A549 (cell line): ENCODE measurements around the gene ASF1B. TPM values are rescaled to one million over a fixed set of nuclear protein-coding genes. Genes with fewer than 3 reads are reported as not detected.

Experiments used
- ATAC-seq, 2 experiments: fragments of 200-7000 bp in 1 of 2; fragments of >200 bp in 1 of 2; cut with Nextera tagmentation in 1 of 2; cut with Tn5 transposase in 1 of 2; 3 replicates each; pipeline versions ENCODE4 v1.8.0 to v1.9.1; 2018 to 2020; ENCODE audit warnings: mild to moderate bottlenecking in 1 of 2, moderate library complexity in 1 of 2
- CTCF ChIA-PET: fragments of 300-600 bp; sonication (Branson Sonifier 250); formaldehyde crosslinking; extraction: SDS; loops from one replicate; lab custom pipeline; 2021; ENCODE audit warnings: antibody characterized with exemption, inconsistent platforms; lab: Yijun Ruan, JAX
- POLR2A ChIA-PET: fragments of 350-600 bp; formaldehyde crosslinking; extraction: SDS; loops from one replicate; lab custom pipeline; 2021; ENCODE audit warnings: antibody characterized with exemption, inconsistent platforms; lab: Yijun Ruan, JAX
- DNase-seq, 2 experiments: peaks; one replicate each; pipeline versions ENCODE4 v3.0.0 to v3.0.0-alpha.2; 2011 to 2016; ENCODE audit warnings: low read depth in 1 of 2, low spot score in 1 of 2
- FAIRE-seq: peaks from 2 replicates; lab custom pipeline; 2011; peaks lifted over from hg19 to GRCh38; lab: Jason Lieb, UNC
- H3K27ac ChIP-seq, 2 experiments: fragments of >200 bp; sonication (Bioruptor Twin); formaldehyde crosslinking; 3 replicates each; pipeline ENCODE4 v1.5.1; 2016 to 2017
- H3K4me1 ChIP-seq: fragments of >200 bp; sonication (Bioruptor Twin); formaldehyde crosslinking; 3 replicates; pipeline ENCODE4 v1.6.1; 2016
- H3K4me2 ChIP-seq: fragments of >200 bp; sonication (Bioruptor Twin); formaldehyde crosslinking; 3 replicates; pipeline ENCODE4 v1.6.1; 2016
- H3K4me3 ChIP-seq: fragments of >200 bp; sonication (Bioruptor Twin); formaldehyde crosslinking; 3 replicates; pipeline ENCODE4 v1.5.1; 2016
- H3K9me3 ChIP-seq: fragments of >200 bp; sonication (Bioruptor Twin); formaldehyde crosslinking; 3 replicates; pipeline ENCODE4 v1.6.1; 2016
- ATOH8 ChIP-seq: fragments of 250-450 bp; sonication (Bioruptor Pico); IDR thresholded peaks from 2 replicates; pipeline ENCODE4 v1.5.0; 2020; ENCODE audit warnings: low read depth, mild to moderate bottlenecking, moderate library complexity
- BCL3 ChIP-seq: fragments of >200 bp; sonication (Bioruptor Twin); formaldehyde crosslinking; IDR thresholded peaks from 3 replicates; pipeline ENCODE4 v1.6.1; 2016
- CHD2 ChIP-seq: fragments of 150-350 bp; IDR thresholded peaks from 2 replicates; pipeline ENCODE4 v1.6.1; 2014; ENCODE audit warnings: low read length; ENCODE audit not compliant: partially characterized antibody
- CHD4 ChIP-seq: fragments of 200-600 bp; sonication (generic); IDR thresholded peaks from 2 replicates; pipeline ENCODE4 v1.6.1; 2016; ENCODE audit warnings: antibody characterized with exemption, mild to moderate bottlenecking, borderline replicate concordance
- EP300 ChIP-seq, 2 experiments: fragments of >200 bp; sonication (Bioruptor Twin); formaldehyde crosslinking; IDR thresholded peaks; 2 replicates in 1 of 2; 3 replicates in 1 of 2; pipeline ENCODE4 v1.6.1; 2016 to 2017
- FOSB ChIP-seq: fragments of 250-450 bp; sonication (Bioruptor Pico); IDR thresholded peaks from 2 replicates; pipeline ENCODE4 v1.5.0; 2020; ENCODE audit warnings: mild to moderate bottlenecking, moderate library complexity
- HOXA7 ChIP-seq: fragments of 250-450 bp; sonication (Bioruptor Pico); IDR thresholded peaks from 2 replicates; pipeline ENCODE4 v1.5.0; 2020; ENCODE audit warnings: mild to moderate bottlenecking, moderate library complexity
- HOXB13 ChIP-seq: fragments of 250-450 bp; sonication (Bioruptor Pico); IDR thresholded peaks from 2 replicates; pipeline ENCODE4 v1.5.0; 2020; ENCODE audit warnings: low read depth, mild to moderate bottlenecking, moderate library complexity
- HOXB5 ChIP-seq: fragments of 250-450 bp; sonication (Bioruptor Pico); IDR thresholded peaks from 2 replicates; pipeline ENCODE4 v1.5.0; 2020; ENCODE audit warnings: mild to moderate bottlenecking, moderate library complexity
- MYC ChIP-seq: IDR thresholded peaks from 2 replicates; pipeline ENCODE4 v1.6.1; 2012; ENCODE audit warnings: mild to moderate bottlenecking, inconsistent platforms, low read length, improper control_type of control experiment, borderline replicate concordance
- NFE2L2 ChIP-seq: fragments of 150-350 bp; conservative IDR thresholded peaks from 2 replicates; pipeline ENCODE4 v1.6.1; 2014; ENCODE audit warnings: low read length
- NR3C1 ChIP-seq: fragments of >200 bp; sonication (Bioruptor Twin); formaldehyde crosslinking; IDR thresholded peaks from 3 replicates; pipeline ENCODE4 v1.6.1; 2017
- PBX3 ChIP-seq: IDR thresholded peaks from 2 replicates; pipeline ENCODE4 v1.6.1; 2012
- PHF8 ChIP-seq: fragments of 200-600 bp; sonication (generic); IDR thresholded peaks from 2 replicates; pipeline ENCODE4 v1.6.1; 2016; ENCODE audit warnings: low read depth, mild to moderate bottlenecking, antibody characterized with exemption, moderate library complexity, borderline replicate concordance
- POLR2A ChIP-seq: IDR thresholded peaks from 2 replicates; pipeline ENCODE4 v1.6.1; 2012; ENCODE audit warnings: mild to moderate bottlenecking, low read length
- RAD21 ChIP-seq, 2 experiments: fragments of >200 bp in 1 of 2; sonication (Bioruptor Twin) in 1 of 2; formaldehyde crosslinking in 1 of 2; IDR thresholded peaks in 1 of 2; conservative IDR thresholded peaks in 1 of 2; 2 replicates in 1 of 2; 3 replicates in 1 of 2; pipeline ENCODE4 v1.6.1; 2012 to 2018; ENCODE audit warnings: inconsistent platforms in 1 of 2
- RNF2 ChIP-seq: fragments of 200-600 bp; sonication (generic); IDR thresholded peaks from 2 replicates; pipeline ENCODE4 v1.6.1; 2016; ENCODE audit warnings: low read depth, mild to moderate bottlenecking, antibody characterized with exemption, moderate library complexity, borderline replicate concordance
- TFCP2L1 ChIP-seq: fragments of 250-450 bp; sonication (Bioruptor Pico); IDR thresholded peaks from 2 replicates; pipeline ENCODE4 v1.5.0; 2021; ENCODE audit warnings: mild to moderate bottlenecking
- ZNF302 ChIP-seq: fragments of 250-450 bp; sonication (Bioruptor Pico); IDR thresholded peaks from 2 replicates; pipeline ENCODE4 v1.9.0; 2021; ENCODE audit warnings: inconsistent platforms, mild to moderate bottlenecking, moderate library complexity
- WGBS: methylation state at CpG from one replicate; pipeline ENCODE4 v1.1.6; 2017; ENCODE audit errors: missing lambda C conversion rate; 5-methylcytosine and 5-hydroxymethylcytosine counted together
- polyA plus RNA-seq, 4 experiments: library from polyadenylated mRNA; depleted of rRNA in 3 of 4; stranded (reverse); fragments of >200 nt; fragmentation: RNase III in 1 of 4; extraction: RNeasy Plus Mini Kit Qiagen cat#74134 plus additional on column Dnase treatment in 1 of 4; gene quantifications; 2 replicates in 3 of 4; 3 replicates in 1 of 4; pipeline ENCODE4 v1.2.3, GENCODE V29; 2011 to 2017
- TF ChIP-seq, protein P1 (sequence below): fragments of 200-600 bp; sonication (generic); IDR thresholded peaks from 2 replicates; pipeline ENCODE4 v1.6.1; 2016; ENCODE audit warnings: antibody characterized with exemption, mild to moderate bottlenecking, moderate library complexity
- TF ChIP-seq, protein P2 (sequence below): IDR thresholded peaks from 2 replicates; pipeline ENCODE4 v1.6.1; 2012; ENCODE audit warnings: low read depth, borderline replicate concordance
- TF ChIP-seq, protein P3 (sequence below): fragments of 450-650 bp; IDR thresholded peaks from 2 replicates; pipeline ENCODE4 v1.6.1; 2014; ENCODE audit warnings: antibody characterized with exemption

The ASF1B gene
- polyA plus RNA-seq, 2 of the 4 experiments (the other 2 are of a cell fraction), result 12.1 to 46.2 TPM

- DNase-seq, result no peak
- no peaks in the 10 kb centered on the region for H3K9me3 ChIP-seq
- peak overlapping the region; percentile 95 for H3K4me2 ChIP-seq
- TF ChIP-seq PHF8 (0 out of 2 replicates have a peak, but pooled peaks have one; percentile 21), BCL3 (no peak)
- H3K4me3 ChIP-seq, result peak overlapping the region; percentile 62
- peak overlapping the region; percentile 66 to 93 for H3K27ac ChIP-seq
- CTCF ChIA-PET, result interaction anchor here (0.6 to 2.5 kb wide), 49 partner anchors 10 to 344 kb away, joined by 3 to 24 read pairs (median 4); partner anchors contain the start of genes ADGRE5, MISP3, PKN1 and PRKACA
- no peak for FAIRE-seq
- POLR2A ChIA-PET, result interaction anchor here (0.6 to 1.0 kb wide), 6 partner anchors 13 to 282 kb away, joined by 3 to 8 read pairs (median 3); partner anchors contain the start of genes MISP3 and PRKACA
- ATAC-seq, result no peak
- H3K4me1 ChIP-seq, result peaks cover 11% of the 10 kb centered on the region; the same call in 2 of the 3 replicates
- WGBS, result 0% methylated on average over 7 of the region's 38 CpGs
These were observed 342 bp downstream of the ASF1B start for GRCh38 chr19:14135985-14136508.

DNA sequence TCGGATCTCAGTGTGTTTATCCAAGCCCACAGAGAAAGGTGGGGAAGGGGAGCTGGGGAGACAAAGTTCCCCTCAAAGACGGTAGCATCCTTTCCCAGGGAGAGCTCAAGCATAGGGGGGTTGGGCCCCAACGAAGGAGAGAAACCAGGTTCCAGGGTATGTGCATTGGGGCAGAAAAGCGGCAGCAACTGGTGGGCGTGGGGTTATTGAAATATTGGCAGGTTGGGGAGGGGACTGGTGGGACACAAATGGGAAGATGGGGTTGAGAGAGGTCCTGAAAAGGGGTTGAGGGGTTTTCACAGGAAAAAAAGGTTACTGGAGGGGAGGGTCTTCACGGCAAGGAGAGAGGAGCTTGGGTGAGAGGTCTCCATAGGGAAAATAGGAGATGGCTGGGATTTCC, 1.0 kb downstream of the ASF1B start:
- ATAC-seq, result no peak
- TF ChIP-seq, protein P1, sequence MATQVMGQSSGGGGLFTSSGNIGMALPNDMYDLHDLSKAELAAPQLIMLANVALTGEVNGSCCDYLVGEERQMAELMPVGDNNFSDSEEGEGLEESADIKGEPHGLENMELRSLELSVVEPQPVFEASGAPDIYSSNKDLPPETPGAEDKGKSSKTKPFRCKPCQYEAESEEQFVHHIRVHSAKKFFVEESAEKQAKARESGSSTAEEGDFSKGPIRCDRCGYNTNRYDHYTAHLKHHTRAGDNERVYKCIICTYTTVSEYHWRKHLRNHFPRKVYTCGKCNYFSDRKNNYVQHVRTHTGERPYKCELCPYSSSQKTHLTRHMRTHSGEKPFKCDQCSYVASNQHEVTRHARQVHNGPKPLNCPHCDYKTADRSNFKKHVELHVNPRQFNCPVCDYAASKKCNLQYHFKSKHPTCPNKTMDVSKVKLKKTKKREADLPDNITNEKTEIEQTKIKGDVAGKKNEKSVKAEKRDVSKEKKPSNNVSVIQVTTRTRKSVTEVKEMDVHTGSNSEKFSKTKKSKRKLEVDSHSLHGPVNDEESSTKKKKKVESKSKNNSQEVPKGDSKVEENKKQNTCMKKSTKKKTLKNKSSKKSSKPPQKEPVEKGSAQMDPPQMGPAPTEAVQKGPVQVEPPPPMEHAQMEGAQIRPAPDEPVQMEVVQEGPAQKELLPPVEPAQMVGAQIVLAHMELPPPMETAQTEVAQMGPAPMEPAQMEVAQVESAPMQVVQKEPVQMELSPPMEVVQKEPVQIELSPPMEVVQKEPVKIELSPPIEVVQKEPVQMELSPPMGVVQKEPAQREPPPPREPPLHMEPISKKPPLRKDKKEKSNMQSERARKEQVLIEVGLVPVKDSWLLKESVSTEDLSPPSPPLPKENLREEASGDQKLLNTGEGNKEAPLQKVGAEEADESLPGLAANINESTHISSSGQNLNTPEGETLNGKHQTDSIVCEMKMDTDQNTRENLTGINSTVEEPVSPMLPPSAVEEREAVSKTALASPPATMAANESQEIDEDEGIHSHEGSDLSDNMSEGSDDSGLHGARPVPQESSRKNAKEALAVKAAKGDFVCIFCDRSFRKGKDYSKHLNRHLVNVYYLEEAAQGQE, result no peak
- TF ChIP-seq PHF8 (no peak), FOSB (CRISPR knock-in tag) (no peak), POLR2A (no peak), CHD4 (no peak), HOXA7 (CRISPR knock-in tag) (no peak), NFE2L2 (no peak), HOXB5 (CRISPR knock-in tag) (no peak)
- TF ChIP-seq, protein P2, sequence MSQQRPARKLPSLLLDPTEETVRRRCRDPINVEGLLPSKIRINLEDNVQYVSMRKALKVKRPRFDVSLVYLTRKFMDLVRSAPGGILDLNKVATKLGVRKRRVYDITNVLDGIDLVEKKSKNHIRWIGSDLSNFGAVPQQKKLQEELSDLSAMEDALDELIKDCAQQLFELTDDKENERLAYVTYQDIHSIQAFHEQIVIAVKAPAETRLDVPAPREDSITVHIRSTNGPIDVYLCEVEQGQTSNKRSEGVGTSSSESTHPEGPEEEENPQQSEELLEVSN, result no peak
- FAIRE-seq, result no peak
- Histone ChIP-seq H3K9me3 (no peaks in the 10 kb centered on the region), H3K4me1 (peaks cover 11% of the 10 kb centered on the region; the same call in 2 of the 3 replicates), H3K4me3 (peak overlapping the region; percentile 62), H3K4me2 (peak overlapping the region; percentile 95), H3K27ac (peak overlapping the region; percentile 66 to 93; a peak in 4 of 6 replicates)
- POLR2A ChIA-PET, result no interaction called here
- 30% methylated on average over 6 of the region's 6 CpGs for WGBS
- CTCF ChIA-PET, result interaction anchor here (0.8 to 2.5 kb wide), 4 partner anchors 9 to 345 kb away, joined by 3 to 24 read pairs (median 6); partner anchors contain the start of gene MISP3
- no peak for DNase-seq

GRCh38 chr19:14127929-14128509, 8.4 kb downstream of the ASF1B start:
- POLR2A ChIA-PET, result no interaction called here
- TF ChIP-seq EP300 (IDR thresholded peaks at IDR 0.05) (no peak), CHD2 (no peak), TFCP2L1 (no peak), ATOH8 (no peak), RNF2 (no peak), RAD21 (conservative IDR thresholded peaks at IDR 0.05 in 1 of 2, IDR thresholded peaks at IDR 0.05 in 1 of 2) (no peak), PBX3 (no peak), FOSB (CRISPR knock-in tag) (no peak), MYC (no peak), PHF8 (no peak), CHD4 (no peak), POLR2A (no peak), ZNF302 (CRISPR knock-in tag) (no peak), NR3C1 (no peak), HOXB13 (CRISPR knock-in tag) (no peak), HOXB5 (CRISPR knock-in tag) (no peak)
- TF ChIP-seq, protein P3, sequence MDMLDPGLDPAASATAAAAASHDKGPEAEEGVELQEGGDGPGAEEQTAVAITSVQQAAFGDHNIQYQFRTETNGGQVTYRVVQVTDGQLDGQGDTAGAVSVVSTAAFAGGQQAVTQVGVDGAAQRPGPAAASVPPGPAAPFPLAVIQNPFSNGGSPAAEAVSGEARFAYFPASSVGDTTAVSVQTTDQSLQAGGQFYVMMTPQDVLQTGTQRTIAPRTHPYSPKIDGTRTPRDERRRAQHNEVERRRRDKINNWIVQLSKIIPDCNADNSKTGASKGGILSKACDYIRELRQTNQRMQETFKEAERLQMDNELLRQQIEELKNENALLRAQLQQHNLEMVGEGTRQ, result no peak

More at GRCh38 chr19:14127929-14128509, 8.4 kb downstream of the ASF1B start:
- Histone ChIP-seq H3K4me1 (no peaks in the 10 kb centered on the region), H3K4me2 (no peak overlapping the region), H3K4me3 (no peak overlapping the region), H3K27ac (no peak overlapping the region), H3K9me3 (no peaks in the 10 kb centered on the region)
- DNase-seq (no peak), ATAC-seq (no peak), FAIRE-seq (no peak)
- 88% methylated on average over 4 of the region's 4 CpGs for WGBS
- CTCF ChIA-PET, result interaction anchor here (4.5 kb wide), 1 partner anchor 8 kb away, joined by 24 read pairs; the partner anchor contains the start of gene ASF1B
